Cardiac muscle cell (in vitro differentiated cells and primary cell): ENCODE results near the gene RBSN. TPM values are rescaled to one million over a fixed set of nuclear protein-coding genes. Genes with fewer than 3 reads are reported as not detected.

Experiments used
- DNase-seq, 2 donors: peaks; one replicate each; pipeline versions ENCODE4 v3.0.0 to v3.0.0-alpha.2; 2010 to 2017; ENCODE audit warnings: low read depth in 1 of 2, low spot score in 1 of 2
- H3K27ac ChIP-seq: fragments of 200-600 bp; sonication (generic); 2 replicates; pipeline ENCODE4 v1.5.1; 2016
- H3K27me3 ChIP-seq: fragments of 200-600 bp; sonication (generic); 2 replicates; pipeline ENCODE4 v1.6.0; 2016; ENCODE audit warnings: control low read depth
- H3K36me3 ChIP-seq: fragments of 200-600 bp; sonication (generic); 2 replicates; pipeline ENCODE4 v1.5.1; 2016; ENCODE audit warnings: control low read depth
- H3K4me1 ChIP-seq: fragments of 200-600 bp; sonication (generic); 2 replicates; pipeline ENCODE4 v1.8.1; 2017; ENCODE audit warnings: low read depth, mild to moderate bottlenecking, mixed run types
- H3K4me3 ChIP-seq: fragments of 200-600 bp; sonication (generic); 2 replicates; pipeline ENCODE4 v1.5.1; 2016; ENCODE audit warnings: mild to moderate bottlenecking
- H3K9me3 ChIP-seq: fragments of 200-600 bp; sonication (generic); 2 replicates; pipeline ENCODE4 v1.5.1; 2017; ENCODE audit warnings: low read depth, mild to moderate bottlenecking, control low read depth
- CTCF ChIP-seq: IDR thresholded peaks from 2 replicates; pipeline ENCODE4 v1.5.1; 2012; ENCODE audit warnings: low read depth, mild to moderate bottlenecking, low read length
- polyA plus RNA-seq: library from polyadenylated mRNA; unstranded; fragments of >200 nt; fragmentation: Nextera tagmentation; extraction: Ambion mirVana; gene quantifications from 2 replicates; pipeline ENCODE4 v1.2.1, GENCODE V29; 2016
- total RNA-seq: library from RNA; depleted of rRNA; stranded (reverse); fragments of >200 nt; gene quantifications from 2 replicates; pipeline ENCODE4 v1.2.3, GENCODE V29; 2016

RBSN gene
- total and polyA plus RNA-seq, 2 experiments from 2014 or later = 22.6 to 32.0 TPM

DNA sequence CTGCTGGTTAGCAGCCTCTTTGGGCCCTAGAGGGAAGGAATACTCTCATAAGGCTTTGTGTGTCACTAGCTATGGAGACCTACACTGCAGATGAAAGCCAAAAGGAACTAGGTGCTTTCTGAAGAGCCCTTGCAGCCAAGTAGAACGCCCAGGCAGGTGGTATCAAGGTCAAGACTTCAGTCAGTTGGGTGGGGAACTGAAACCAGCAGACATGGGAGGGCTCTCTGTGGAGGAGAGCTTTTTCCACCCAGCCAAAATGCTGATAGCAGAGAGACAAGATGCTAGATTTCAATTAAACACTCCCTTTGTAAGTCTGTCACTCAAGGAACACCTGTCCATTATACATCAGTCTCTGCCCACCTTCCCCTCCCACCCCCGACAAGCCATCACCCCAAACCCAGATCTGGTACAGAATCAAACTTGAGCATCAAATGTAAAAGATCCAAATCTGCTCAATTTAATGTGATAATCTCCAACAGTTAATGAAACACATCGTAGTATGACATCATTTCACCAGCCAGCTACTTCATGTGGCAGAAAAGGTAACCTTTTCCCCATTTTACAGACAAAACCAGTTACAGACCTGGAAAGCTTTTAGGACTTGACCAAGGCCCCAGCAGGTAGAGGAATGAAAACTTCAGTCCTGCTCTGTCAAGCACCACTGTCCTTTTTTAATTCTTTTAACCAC is 48.4 kb downstream of the RBSN start:
- Histone ChIP-seq H3K4me1 (peaks cover 5% of the 10 kb centered on the region), H3K4me3 (no peak overlapping the region), H3K9me3 (no peaks in the 10 kb centered on the region), H3K27me3 (no peaks in the 10 kb centered on the region), H3K27ac (no peak overlapping the region), H3K36me3 (peaks cover 41% of the 10 kb centered on the region)
- no peak for DNase-seq
- TF ChIP-seq CTCF = no peak

DNA sequence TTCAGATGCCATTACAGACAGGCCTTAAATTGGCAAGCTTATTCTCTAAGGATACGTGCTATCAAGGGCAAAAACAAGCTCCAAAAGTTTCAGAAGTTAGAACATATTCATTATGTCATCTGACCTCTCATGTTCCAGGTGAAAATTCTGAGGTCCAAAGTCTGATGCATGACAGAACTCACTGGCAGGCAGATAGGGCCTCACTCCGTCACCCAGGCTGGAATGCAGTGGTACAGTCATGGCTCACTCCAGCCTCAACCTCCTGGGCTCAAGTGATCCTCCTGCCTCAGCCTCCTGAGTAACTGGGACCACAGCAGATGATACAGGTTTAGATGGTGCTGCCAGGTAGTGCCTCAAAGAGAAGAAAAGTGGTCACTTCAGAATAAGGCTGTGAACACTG is 49.4 kb downstream of the RBSN start:
- Histone ChIP-seq H3K36me3 (peaks cover 45% of the 10 kb centered on the region), H3K4me1 (peaks cover 5% of the 10 kb centered on the region), H3K27ac (no peak overlapping the region), H3K9me3 (no peaks in the 10 kb centered on the region), H3K4me3 (no peak overlapping the region), H3K27me3 (no peaks in the 10 kb centered on the region)
- no peak for DNase-seq
- no peak for TF ChIP-seq CTCF

DNA sequence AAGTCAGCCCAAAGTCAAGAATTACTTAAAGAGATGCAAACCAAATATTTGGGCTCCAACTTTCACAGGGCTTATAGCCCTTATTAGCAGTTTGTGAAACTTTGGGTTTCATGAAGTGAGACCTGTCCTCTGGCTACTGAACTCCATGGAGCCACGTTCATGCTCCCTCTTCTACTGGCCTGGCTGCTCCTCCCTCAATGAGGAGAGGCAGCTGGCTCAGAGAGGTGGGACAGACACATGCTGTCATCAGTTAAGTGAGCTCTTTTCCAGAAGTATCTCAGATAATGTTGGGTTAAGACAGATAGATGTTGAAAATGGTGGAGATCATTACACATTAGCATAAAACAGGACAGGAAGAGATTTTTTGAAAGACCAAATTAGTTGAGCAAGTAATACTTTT is 53.3 kb downstream of the RBSN start:
- no peak for DNase-seq
- Histone ChIP-seq H3K27me3 (no peaks in the 10 kb centered on the region), H3K36me3 (peaks cover 75% of the 10 kb centered on the region), H3K9me3 (no peaks in the 10 kb centered on the region), H3K27ac (no peak overlapping the region), H3K4me3 (no peak overlapping the region), H3K4me1 (peaks cover 6% of the 10 kb centered on the region)
- no peak for TF ChIP-seq CTCF

GRCh38 chr3:15044326-15044725 is 54.6 kb downstream of the RBSN start:
- Histone ChIP-seq H3K4me3 (no peak overlapping the region), H3K4me1 (peaks cover 8% of the 10 kb centered on the region), H3K27ac (no peak overlapping the region), H3K36me3 (peaks cover 74% of the 10 kb centered on the region), H3K9me3 (no peaks in the 10 kb centered on the region), H3K27me3 (no peaks in the 10 kb centered on the region)
- DNase-seq = no peak
- TF ChIP-seq CTCF = no peak

- TF ChIP-seq CTCF = no peak
- no peaks in the 10 kb centered on the region for H3K27me3 ChIP-seq
- no peak for DNase-seq
- H3K4me3 ChIP-seq = no peak overlapping the region
- peaks cover 71% of the 10 kb centered on the region for H3K36me3 ChIP-seq
- no peaks in the 10 kb centered on the region for H3K9me3 ChIP-seq
- peaks cover 8% of the 10 kb centered on the region for H3K4me1 ChIP-seq
- no peak overlapping the region for H3K27ac ChIP-seq
Observed at GRCh38 chr3:15043408-15044171, 55.4 kb downstream of the RBSN start.
